Germinal center (tissue), 1 donor: Measurements from ENCODE around the gene LGALSL.

Experiments used
- DNase-seq: peaks from one replicate; pipeline ENCODE4 v3.0.0; 2012; ENCODE audit warnings: mixed read lengths, low spot score

The LGALSL gene

DNA sequence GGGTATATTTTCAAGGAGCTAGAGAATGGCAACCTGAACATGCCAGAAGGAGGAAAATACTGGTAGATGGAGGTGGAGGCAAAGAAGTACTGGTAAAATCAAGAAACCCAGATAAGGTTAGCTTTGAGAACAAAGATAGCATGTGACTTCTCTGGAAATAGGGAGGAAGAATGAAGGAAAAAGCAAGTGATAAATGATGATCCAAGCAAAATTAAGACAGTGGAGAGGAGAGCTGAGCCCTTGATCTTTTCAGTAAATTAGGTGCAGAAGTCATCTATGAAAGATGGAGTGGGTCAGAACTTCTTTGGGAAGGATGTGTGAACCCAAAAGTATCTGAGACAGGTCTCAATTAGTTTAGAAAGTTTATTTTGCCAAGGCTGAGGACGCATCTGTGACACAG, 44.5 kb downstream of the LGALSL start:
- DNase-seq = no peak

DNA sequence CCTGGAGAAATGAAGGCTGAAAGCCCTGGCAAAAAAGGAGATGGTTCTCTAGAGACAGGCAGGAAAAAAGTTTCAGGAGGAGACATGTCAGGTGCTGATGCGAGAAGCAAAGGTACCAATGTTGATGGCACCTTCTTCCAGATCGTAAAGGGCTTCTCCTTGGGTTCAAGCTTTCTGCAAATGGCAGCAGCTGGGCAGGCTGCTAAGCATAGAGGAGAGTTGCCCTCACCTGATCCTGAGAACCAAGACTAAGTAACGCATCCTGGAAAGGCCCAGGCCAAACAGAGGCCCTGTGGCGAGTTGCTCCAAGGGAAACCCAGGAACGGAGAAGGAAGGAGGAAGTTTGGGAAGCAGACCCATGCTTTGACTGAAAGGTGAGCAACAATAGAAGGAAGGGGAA, 46.6 kb downstream of the LGALSL start:
- no peak for DNase-seq

DNA sequence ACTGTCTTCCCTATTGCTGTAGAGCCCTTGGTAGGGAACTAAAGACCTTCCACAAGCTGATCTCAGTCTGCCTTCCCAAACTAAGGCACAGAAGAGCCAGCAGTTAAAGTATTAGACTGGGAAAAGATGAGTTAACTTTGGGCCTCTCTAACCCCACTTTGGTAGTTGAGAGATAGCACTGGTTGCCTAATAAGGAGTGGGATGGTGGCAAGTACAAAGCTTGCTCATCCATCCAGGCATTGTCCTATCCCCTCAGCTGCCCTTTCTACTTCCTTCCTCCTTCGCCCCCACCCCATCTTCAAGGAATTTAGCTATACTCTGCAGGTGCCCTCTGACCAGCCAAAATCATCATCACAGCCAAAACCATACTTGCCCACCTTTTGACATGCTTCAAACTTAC, 48.0 kb downstream of the LGALSL start:
- DNase-seq = no peak

DNA sequence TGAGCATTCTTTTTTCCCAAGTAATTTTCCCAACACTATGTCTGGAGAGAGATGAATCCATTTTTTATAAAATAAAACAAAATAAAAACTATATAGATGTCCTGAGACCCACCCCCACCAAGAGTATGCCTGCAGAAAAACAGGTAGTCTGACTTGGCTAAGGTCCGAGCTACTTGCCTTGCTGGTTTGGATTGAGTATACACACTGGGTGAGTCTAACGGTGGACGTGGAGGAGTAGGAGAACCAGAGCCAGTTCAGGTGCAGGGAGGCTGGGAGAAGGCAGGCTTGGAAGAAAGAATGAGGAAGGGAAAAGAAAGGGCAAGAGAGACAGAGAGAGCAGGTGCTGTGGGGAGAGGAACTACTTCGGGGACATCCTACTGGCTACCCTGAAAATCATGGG, 48.9 kb downstream of the LGALSL start:
- DNase-seq = no peak

DNA sequence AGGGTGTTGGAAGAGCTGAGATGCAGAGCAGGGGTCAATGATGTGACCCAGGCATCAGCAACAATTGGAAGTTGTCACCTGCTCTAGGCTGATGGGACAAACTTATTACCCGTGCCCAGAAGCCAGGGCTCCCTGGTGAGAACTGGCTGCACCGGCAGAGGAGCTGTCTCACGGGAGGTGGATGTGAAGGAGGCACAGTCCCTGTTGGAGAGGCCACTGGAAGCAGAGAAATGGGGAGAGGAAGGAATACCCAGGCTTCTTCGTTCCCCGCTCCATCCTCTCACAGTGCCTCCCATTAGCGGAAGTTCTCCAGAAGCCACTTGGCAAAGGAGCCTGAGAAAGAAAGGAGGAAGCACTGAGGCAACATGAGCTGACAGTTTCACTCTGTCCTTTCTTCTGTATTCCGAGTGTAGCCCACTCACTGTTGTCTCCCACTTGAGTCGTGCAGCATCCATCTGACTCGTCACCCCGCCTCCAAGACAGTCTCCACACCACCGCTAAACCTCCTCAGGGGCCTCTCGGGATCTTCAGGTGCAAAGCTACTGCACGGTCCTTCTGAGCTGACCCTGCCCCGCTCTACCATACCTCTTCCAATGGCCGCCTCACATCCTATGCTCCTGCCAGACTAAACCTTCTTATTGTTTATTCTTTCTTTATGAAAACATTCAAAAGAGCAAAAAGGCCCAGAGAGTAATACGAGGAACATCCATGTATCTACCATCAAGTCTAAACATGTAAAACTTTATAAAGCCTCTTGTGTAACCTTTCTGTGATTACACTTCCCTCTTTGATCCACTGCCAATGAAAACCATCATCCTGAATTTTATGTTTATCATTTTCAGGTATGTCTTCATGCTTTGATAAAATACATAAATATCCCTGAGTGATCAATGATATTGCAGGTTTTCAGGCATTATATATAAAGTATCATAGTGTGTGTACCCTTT, 51.1 kb downstream of the LGALSL start:
- no peak for DNase-seq

DNA sequence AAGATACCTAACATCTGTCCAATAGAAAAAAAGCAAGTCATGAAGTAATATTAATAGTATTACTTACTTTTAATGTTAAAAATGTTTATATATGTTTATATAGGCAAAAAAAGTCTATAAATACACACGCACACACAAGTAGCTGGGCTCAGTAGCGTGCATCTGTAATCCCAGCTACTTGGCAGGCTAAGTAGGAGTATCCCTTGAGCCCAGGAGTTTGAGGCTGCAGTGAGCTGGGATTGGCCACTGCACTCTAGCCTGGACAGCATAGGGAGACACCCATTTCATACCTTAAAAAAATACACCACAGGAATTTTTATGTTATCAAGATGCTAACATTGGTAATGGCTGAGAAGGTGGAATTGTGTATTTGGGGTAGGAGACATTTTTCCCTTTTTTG, 52.7 kb downstream of the LGALSL start:
- no peak for DNase-seq
